GM10266 (cell line): ENCODE results near the gene LRBA.

ENCODE experiments used
- DNase-seq: peaks from one replicate; pipeline ENCODE4 v3.0.0; 2012; ENCODE audit errors: extremely low spot score
- TF ChIP-seq, protein P1 (sequence below): IDR thresholded peaks from 2 replicates; pipeline ENCODE4 v1.5.1; 2012; ENCODE audit warnings: mild to moderate bottlenecking, low read depth; ENCODE audit not compliant: control insufficient read depth, insufficient read depth; ENCODE audit errors: missing control alignments

The LRBA gene

DNA sequence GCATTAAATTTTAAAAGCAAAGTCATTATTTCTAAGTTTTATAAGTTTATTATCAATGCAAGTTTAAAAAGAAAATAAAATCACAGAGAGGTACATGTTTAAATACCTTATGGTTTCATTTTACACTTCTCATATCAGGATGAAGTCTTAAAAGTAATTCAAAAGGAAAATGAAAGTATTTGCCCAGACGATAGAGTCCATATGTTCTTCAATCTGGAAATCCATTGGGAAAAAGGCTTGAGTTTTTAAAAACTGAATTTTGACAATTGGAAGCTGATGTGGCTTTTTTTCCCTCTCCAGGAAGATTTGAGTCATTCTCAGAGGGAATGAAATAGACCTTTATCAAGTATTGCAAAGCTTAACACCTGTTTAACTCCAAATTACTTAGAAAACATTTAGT, 396.0 kb downstream of the LRBA start:
- TF ChIP-seq, protein P1, sequence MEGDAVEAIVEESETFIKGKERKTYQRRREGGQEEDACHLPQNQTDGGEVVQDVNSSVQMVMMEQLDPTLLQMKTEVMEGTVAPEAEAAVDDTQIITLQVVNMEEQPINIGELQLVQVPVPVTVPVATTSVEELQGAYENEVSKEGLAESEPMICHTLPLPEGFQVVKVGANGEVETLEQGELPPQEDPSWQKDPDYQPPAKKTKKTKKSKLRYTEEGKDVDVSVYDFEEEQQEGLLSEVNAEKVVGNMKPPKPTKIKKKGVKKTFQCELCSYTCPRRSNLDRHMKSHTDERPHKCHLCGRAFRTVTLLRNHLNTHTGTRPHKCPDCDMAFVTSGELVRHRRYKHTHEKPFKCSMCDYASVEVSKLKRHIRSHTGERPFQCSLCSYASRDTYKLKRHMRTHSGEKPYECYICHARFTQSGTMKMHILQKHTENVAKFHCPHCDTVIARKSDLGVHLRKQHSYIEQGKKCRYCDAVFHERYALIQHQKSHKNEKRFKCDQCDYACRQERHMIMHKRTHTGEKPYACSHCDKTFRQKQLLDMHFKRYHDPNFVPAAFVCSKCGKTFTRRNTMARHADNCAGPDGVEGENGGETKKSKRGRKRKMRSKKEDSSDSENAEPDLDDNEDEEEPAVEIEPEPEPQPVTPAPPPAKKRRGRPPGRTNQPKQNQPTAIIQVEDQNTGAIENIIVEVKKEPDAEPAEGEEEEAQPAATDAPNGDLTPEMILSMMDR: no peak

DNA sequence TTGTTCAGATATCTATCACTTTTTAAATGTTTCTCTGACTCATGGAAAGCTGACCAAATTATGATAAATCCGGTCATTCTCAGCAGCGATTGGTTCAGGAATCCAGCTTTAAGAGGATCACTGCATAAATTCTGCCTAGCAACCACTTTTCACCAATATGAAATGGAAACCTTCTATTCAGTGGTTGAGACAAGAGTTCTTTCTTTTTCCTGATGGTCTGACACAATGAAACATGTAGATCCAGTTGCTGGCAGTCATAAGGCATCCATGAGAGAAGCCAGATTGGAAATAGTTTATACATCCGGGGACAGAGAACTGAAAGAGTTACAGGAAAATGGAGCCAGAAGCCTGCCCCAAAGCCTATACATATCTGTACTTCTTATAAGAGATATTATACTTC, 406.0 kb downstream of the LRBA start:
- TF ChIP-seq, protein P1: no peak
- no peak for DNase-seq

More for the DNA sequence above, 396.0 kb downstream of the LRBA start:
- DNase-seq: no peak

DNA sequence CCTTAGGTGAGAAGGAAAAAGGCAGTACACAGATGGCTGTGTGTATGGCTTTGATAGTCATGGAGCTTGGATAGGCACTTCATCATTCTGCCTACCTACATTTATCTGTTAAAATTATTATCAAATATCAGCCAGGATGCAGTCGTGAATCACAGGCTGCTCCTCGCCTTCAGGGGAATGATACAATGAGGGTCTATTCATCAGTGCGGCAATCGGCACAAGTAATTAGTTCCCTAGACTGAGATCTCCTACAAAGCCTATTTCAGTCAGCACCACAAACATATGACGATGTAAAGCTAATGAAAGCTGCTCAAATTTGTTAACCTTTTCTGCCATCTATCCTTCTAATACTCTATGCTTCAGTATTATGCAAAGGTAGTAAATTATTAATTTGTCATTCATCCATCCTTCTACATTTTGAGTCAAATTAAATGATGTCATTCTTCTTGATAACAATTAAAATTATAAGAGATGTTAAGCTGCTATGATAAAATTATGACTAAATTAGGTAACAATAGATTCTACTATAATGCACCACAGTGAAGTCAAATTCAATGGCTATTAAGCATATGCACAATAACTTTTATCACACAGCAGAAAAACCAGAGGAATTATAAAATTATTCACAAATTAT, 414.2 kb downstream of the LRBA start:
- DNase-seq: no peak
- TF ChIP-seq, protein P1: no peak

DNA sequence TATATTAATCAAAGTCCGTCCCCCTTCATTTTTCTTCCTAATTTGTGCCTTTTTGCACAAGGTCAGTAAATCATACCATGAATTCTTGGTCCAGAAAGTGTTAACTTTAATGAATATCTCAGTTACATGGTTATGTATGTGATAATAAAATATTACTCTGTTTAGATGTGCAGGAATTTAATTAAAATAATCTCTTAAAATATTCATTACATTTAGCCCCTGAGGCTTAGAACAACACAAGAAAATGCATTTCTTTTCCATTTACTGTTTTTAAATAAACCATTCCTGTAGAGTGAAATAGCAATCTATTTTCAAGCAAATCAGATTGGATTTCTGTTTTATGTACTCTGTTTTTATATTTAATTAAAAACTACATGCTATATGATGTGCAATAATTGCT, 415.5 kb downstream of the LRBA start:
- DNase-seq: no peak
- TF ChIP-seq, protein P1: no peak

DNA sequence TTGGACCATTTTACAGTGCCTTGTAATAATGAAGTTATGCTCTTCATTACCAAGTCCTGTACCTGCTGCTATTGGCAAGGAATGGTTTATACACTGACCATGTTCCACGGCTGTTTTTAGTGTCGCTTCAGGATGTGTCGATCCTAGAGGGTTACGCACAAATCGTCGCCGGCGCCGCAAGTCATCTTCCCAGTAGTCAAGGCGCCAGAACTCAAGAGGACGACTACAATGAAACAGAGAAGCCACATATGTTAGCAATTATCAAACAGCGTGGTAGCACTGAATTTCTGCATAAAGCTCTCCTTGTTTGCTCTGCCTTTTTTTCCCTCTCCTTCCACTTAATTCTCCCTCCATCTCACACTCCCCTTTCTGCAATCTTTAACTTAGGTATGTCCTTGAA, 416.2 kb downstream of the LRBA start:
- no peak for DNase-seq
- TF ChIP-seq, protein P1: no peak

DNA sequence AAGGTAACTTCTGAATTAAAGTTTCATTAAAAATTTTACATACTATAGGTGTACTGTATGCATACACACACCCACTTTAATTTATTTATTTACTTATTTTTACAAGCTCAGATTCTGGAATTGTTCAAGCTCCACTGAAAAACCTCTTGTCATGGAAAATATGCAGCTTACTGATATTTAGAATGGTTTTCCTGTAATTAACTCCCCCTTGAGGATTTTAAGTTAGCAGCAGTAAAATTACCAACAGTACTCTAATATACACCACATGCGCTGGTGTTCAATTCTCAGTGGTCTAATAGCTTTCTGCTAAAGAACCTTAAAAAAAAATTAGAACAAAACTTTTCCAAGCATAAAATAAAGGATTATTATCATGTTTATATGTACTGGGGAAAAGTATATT, 421.1 kb downstream of the LRBA start:
- TF ChIP-seq, protein P1: no peak
- no peak for DNase-seq

DNA sequence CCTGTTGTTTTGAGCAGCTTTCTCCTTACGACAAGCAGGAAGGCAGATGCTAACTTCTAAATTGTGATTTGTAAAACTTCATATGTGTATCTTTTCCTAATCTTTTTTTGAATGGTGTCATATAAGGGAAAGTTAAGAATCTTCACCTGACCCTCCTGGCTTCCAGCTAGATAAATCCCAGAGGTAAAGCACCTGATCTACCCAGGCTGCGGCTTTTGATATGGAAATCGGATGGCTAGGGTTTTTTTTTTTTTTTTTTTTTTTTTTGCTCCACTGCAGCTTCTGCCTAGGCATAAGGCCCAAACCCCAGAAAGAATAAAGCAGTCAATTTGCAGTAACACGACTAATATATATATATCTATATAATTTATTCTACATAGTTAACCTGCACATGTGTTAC, 423.2 kb downstream of the LRBA start:
- TF ChIP-seq, protein P1: no peak

More for the DNA sequence above, 423.2 kb downstream of the LRBA start:
- no peak for DNase-seq
